Measurements from ENCODE around the gene XNDC1N.
"Not testable (repeated sequence)": the region's sequence is repeated elsewhere in the genome, so short reads cannot be mapped to it uniquely, and the experiment has no call there.

Gene XNDC1N

GRCh38 chr11:71885806-71886205, 42.6 kb downstream of the XNDC1N start:
- in situ Hi-C loops (cut with MboI; ENCODE audit: low pct_unique_long_range_greater_than_20kb, low sequenced_read_pairs); DNase-seq: not testable (repeated sequence)
